Common myeloid progenitor, CD34-positive (primary cell): ENCODE measurements around the gene NUS1. TPM values are rescaled to one million over a fixed set of nuclear protein-coding genes. Genes with fewer than 3 reads are reported as not detected.
"Not testable (repeated sequence)": the region's sequence is repeated elsewhere in the genome, so short reads cannot be mapped to it uniquely, and the experiment has no call there.

Experiments
- CTCF ChIA-PET: fragments of 350-600 bp; sonication (Branson Sonifier 250); formaldehyde crosslinking; loops from one replicate; lab custom pipeline; 2021; ENCODE audit warnings: antibody characterized with exemption; lab: Charles Lee
- POLR2A ChIA-PET: fragments of 350-600 bp; sonication (Branson Sonifier 250); formaldehyde crosslinking; loops from one replicate; lab custom pipeline; 2021; ENCODE audit warnings: antibody characterized with exemption; lab: Charles Lee
- DNase-seq, 3 donors: peaks; one replicate each; pipeline versions ENCODE4 v3.0.0 to v3.0.0-alpha.2; 2013
- H3K27ac ChIP-seq, 2 experiments: 1 replicate in 1 of 2; 2 replicates in 1 of 2; pipeline ENCODE4 v1.7.0; 2013; ENCODE audit warnings: inconsistent platforms in 2 of 2, low read length in 2 of 2, mild to moderate bottlenecking in 2 of 2, low read depth in 1 of 2, moderate library complexity in 1 of 2; ENCODE audit not compliant: severe bottlenecking in 2 of 2, insufficient read depth in 1 of 2, poor library complexity in 1 of 2
- H3K27me3 ChIP-seq, 5 experiments: replicated peaks in 2 of 5; 1 replicate in 3 of 5; 2 replicates in 2 of 5; pipeline versions ENCODE4 v1.6.1 to v1.7.0; 2013; ENCODE audit warnings: low read length in 4 of 5, mild to moderate bottlenecking in 2 of 5, moderate library complexity in 2 of 5, inconsistent platforms in 1 of 5; ENCODE audit not compliant: insufficient read depth in 5 of 5, control insufficient read depth in 4 of 5
- H3K36me3 ChIP-seq, 4 experiments: 1 replicate in 2 of 4; 2 replicates in 2 of 4; pipeline versions ENCODE4 v1.6.1 to v1.7.0; 2013; ENCODE audit warnings: low read length in 3 of 4, control low read depth in 1 of 4, mild to moderate bottlenecking in 1 of 4; ENCODE audit not compliant: control insufficient read depth in 4 of 4, insufficient read depth in 4 of 4
- H3K4me1 ChIP-seq, 4 experiments: 1 replicate in 3 of 4; 2 replicates in 1 of 4; pipeline versions ENCODE4 v1.6.1 to v1.7.1; 2013; ENCODE audit warnings: low read length in 3 of 4, mild to moderate bottlenecking in 3 of 4, control low read depth in 1 of 4, inconsistent platforms in 1 of 4, moderate library complexity in 1 of 4; ENCODE audit not compliant: control insufficient read depth in 4 of 4, insufficient read depth in 4 of 4; ENCODE audit errors: control extremely low read depth in 1 of 4
- H3K4me3 ChIP-seq, 7 experiments: 1 replicate in 4 of 7; 2 replicates in 3 of 7; pipeline versions ENCODE4 v1.5.1 to v1.7.0; 2013; ENCODE audit warnings: mild to moderate bottlenecking in 7 of 7, low read length in 6 of 7, moderate library complexity in 6 of 7, inconsistent platforms in 2 of 7, low read depth in 2 of 7, control low read depth in 1 of 7; ENCODE audit not compliant: insufficient read depth in 4 of 7, control insufficient read depth in 1 of 7; ENCODE audit errors: extremely low read depth in 1 of 7
- H3K9me3 ChIP-seq, 5 experiments: 1 replicate in 4 of 5; 2 replicates in 1 of 5; pipeline versions ENCODE4 v1.6.1 to v1.7.1; 2013; ENCODE audit warnings: low read length in 4 of 5, mild to moderate bottlenecking in 2 of 5, inconsistent platforms in 1 of 5, low read depth in 1 of 5, moderate library complexity in 1 of 5; ENCODE audit not compliant: control insufficient read depth in 4 of 5, insufficient read depth in 2 of 5; ENCODE audit errors: control extremely low read depth in 1 of 5
- WGBS: methylation state at CpG from one replicate; pipeline ENCODE4 v1.1.5; 2013; ENCODE audit not compliant: insufficient coverage; 5-methylcytosine and 5-hydroxymethylcytosine counted together
- polyA plus RNA-seq: library from polyadenylated mRNA; unstranded; fragments of 120-200 nt; gene quantifications from one replicate; pipeline ENCODE4 v1.2.1, GENCODE V29; 2013

NUS1 gene
- polyA plus RNA-seq = 29.0 TPM

GRCh38 chr6:117674991-117675657, at the start of gene NUS1:
NUS1 (plus strand) TSS chr6:117675469; CDS start chr6:117675671, 202 bp downstream.
- CTCF ChIA-PET = no interaction called here
- DNase-seq = peak; percentile 98 to 99 (median 99)

GRCh38 chr6:117627533-117627932, 47.7 kb upstream of the NUS1 start:
- peaks cover 4 to 44% (median 5%) of the 10 kb centered on the region in 5 experiments for H3K9me3 ChIP-seq
- ChIA-PET CTCF (no interaction called here), POLR2A (no interaction called here)
- DNase-seq = no peak
- H3K27me3 ChIP-seq = no peaks in the 10 kb centered on the region
- H3K36me3 ChIP-seq = no peaks in the 10 kb centered on the region
- no peaks in the 10 kb centered on the region for H3K4me1 ChIP-seq
- no peak overlapping the region for H3K4me3 ChIP-seq
- no peak overlapping the region for H3K27ac ChIP-seq

More at GRCh38 chr6:117674991-117675657, at the start of gene NUS1:
- H3K36me3 ChIP-seq = peaks cover 0 to 9% (median 4%) of the 10 kb centered on the region in 4 experiments
- peaks cover 0 to 29% (median 16%) of the 10 kb centered on the region in 4 experiments for H3K4me1 ChIP-seq
- no peaks in the 10 kb centered on the region for H3K27me3 ChIP-seq
- peak within 1 kb of the TSS; percentile 28 to 76 for H3K27ac ChIP-seq
- POLR2A ChIA-PET = interaction anchor here (0.9 kb wide), 1 partner anchor 96 kb away, joined by 3 read pairs; no protein-coding TSS in a partner anchor
- under 1% methylated on average over 38 of the region's 53 CpGs for WGBS
- H3K4me3 ChIP-seq = peak within 1 kb of the TSS; percentile 43 to 91 (median 83)
- H3K9me3 ChIP-seq = peaks cover 0 to 3% (median 0%) of the 10 kb centered on the region in 5 experiments

- Histone ChIP-seq H3K9me3 (peaks cover 2 to 31% (median 5%) of the 10 kb centered on the region in 5 experiments), H3K36me3 (no peaks in the 10 kb centered on the region), H3K4me1 (no peaks in the 10 kb centered on the region), H3K27me3 (no peaks in the 10 kb centered on the region), H3K4me3 (no peak overlapping the region), H3K27ac (no peak overlapping the region)
- WGBS = no CpG with 5 or more reads among the region's 1 CpG
- DNase-seq = no peak
- CTCF ChIA-PET = no interaction called here
- POLR2A ChIA-PET = no interaction called here
Observed at GRCh38 chr6:117629119-117629660, 46.1 kb upstream of the NUS1 start.

- ChIA-PET POLR2A (no interaction called here), CTCF (no interaction called here)
- DNase-seq = no peak
- Histone ChIP-seq H3K27me3 (no peaks in the 10 kb centered on the region), H3K9me3 (no peaks in the 10 kb centered on the region), H3K4me3 (no peak overlapping the region), H3K4me1 (no peaks in the 10 kb centered on the region), H3K36me3 (no peaks in the 10 kb centered on the region), H3K27ac (no peak overlapping the region)
- WGBS = no CpG with 5 or more reads among the region's 1 CpG
Observed at GRCh38 chr6:117637770-117638169, 37.5 kb upstream of the NUS1 start.

- Histone ChIP-seq H3K4me3 (no peak overlapping the region), H3K4me1 (no peaks in the 10 kb centered on the region), H3K27ac (no peak overlapping the region), H3K36me3 (no peaks in the 10 kb centered on the region), H3K27me3 (no peaks in the 10 kb centered on the region), H3K9me3 (peaks cover 0 to 1% (median 0%) of the 10 kb centered on the region in 5 experiments)
- POLR2A ChIA-PET = no interaction called here
- no CpG with 5 or more reads among the region's 2 CpGs for WGBS
- CTCF ChIA-PET = no interaction called here
- DNase-seq = no peak
Observed at GRCh38 chr6:117642976-117643375, 32.3 kb upstream of the NUS1 start.

- POLR2A ChIA-PET, H3K4me1 ChIP-seq, CTCF ChIA-PET: not testable (repeated sequence)
Observed at GRCh38 chr6:117651984-117652383, 23.3 kb upstream of the NUS1 start.

GRCh38 chr6:117653949-117654348, 21.3 kb upstream of the NUS1 start:
- Histone ChIP-seq H3K27ac (no peak overlapping the region), H3K27me3 (no peaks in the 10 kb centered on the region), H3K4me1 (no peaks in the 10 kb centered on the region), H3K9me3 (no peaks in the 10 kb centered on the region), H3K36me3 (peaks cover 0 to 2% (median 0%) of the 10 kb centered on the region in 4 experiments), H3K4me3 (no peak overlapping the region)
- POLR2A ChIA-PET = no interaction called here
- WGBS = 80% methylated on average over 1 of the region's 2 CpGs
- no peak for DNase-seq
- CTCF ChIA-PET = no interaction called here

More at GRCh38 chr6:117651984-117652383, 23.3 kb upstream of the NUS1 start:
- H3K36me3 ChIP-seq, H3K27ac ChIP-seq, H3K27me3 ChIP-seq, DNase-seq, H3K9me3 ChIP-seq, H3K4me3 ChIP-seq: not testable (repeated sequence)
- 100% methylated on average over 3 of the region's 3 CpGs for WGBS
